ENCODE results near the gene LGALS16. TPM values are rescaled to one million over a fixed set of nuclear protein-coding genes. Genes with fewer than 3 reads are reported as not detected.
"Not testable (repeated sequence)": the region's sequence is repeated elsewhere in the genome, so short reads cannot be mapped to it uniquely, and the experiment has no call there.

LGALS16 gene
- total RNA-seq, 1 experiment from 2014 or later: not detected

- no peak for DNase-seq
Observed at GRCh38 chr19:39686739-39687138, 31.0 kb downstream of the LGALS16 start.

GRCh38 chr19:39688637-39689036 is 32.9 kb downstream of the LGALS16 start:
- not testable (repeated sequence) for DNase-seq; H3K27me3 ChIP-seq (ENCODE audit: control insufficient read depth, insufficient read depth, low read length); H3K4me3 ChIP-seq (ENCODE audit: insufficient read depth, low read depth, low read length); H3K36me3 ChIP-seq (replicated peaks; ENCODE audit: control insufficient read depth, insufficient read depth, low read length)

More at GRCh38 chr19:39686739-39687138, 31.0 kb downstream of the LGALS16 start:
- no peaks in the 10 kb centered on the region for H3K36me3 ChIP-seq (replicated peaks; ENCODE audit: control insufficient read depth, insufficient read depth, low read length)
- no peaks in the 10 kb centered on the region for H3K27me3 ChIP-seq (ENCODE audit: control insufficient read depth, insufficient read depth, low read length)
- no peak overlapping the region for H3K4me3 ChIP-seq (ENCODE audit: insufficient read depth, low read depth, low read length)

- H3K4me3 ChIP-seq (ENCODE audit: insufficient read depth, low read depth, low read length): no peak overlapping the region
- H3K27me3 ChIP-seq (ENCODE audit: control insufficient read depth, insufficient read depth, low read length): no peaks in the 10 kb centered on the region
- no peaks in the 10 kb centered on the region for H3K36me3 ChIP-seq (replicated peaks; ENCODE audit: control insufficient read depth, insufficient read depth, low read length)
- DNase-seq: no peak
Observed at GRCh38 chr19:39692166-39692565, 36.5 kb downstream of the LGALS16 start.

GRCh38 chr19:39692822-39693221 is 37.1 kb downstream of the LGALS16 start:
- DNase-seq: no peak
- no peaks in the 10 kb centered on the region for H3K36me3 ChIP-seq (replicated peaks; ENCODE audit: control insufficient read depth, insufficient read depth, low read length)
- H3K4me3 ChIP-seq (ENCODE audit: insufficient read depth, low read depth, low read length): no peak overlapping the region
- H3K27me3 ChIP-seq (ENCODE audit: control insufficient read depth, insufficient read depth, low read length): no peaks in the 10 kb centered on the region

GRCh38 chr19:39695759-39696158 is 40.0 kb downstream of the LGALS16 start:
- no peaks in the 10 kb centered on the region for H3K27me3 ChIP-seq (ENCODE audit: control insufficient read depth, insufficient read depth, low read length)
- no peak overlapping the region for H3K4me3 ChIP-seq (ENCODE audit: insufficient read depth, low read depth, low read length)
- DNase-seq: no peak
- H3K36me3 ChIP-seq (replicated peaks; ENCODE audit: control insufficient read depth, insufficient read depth, low read length): no peaks in the 10 kb centered on the region

GRCh38 chr19:39696387-39696786 is 40.7 kb downstream of the LGALS16 start:
- no peak for DNase-seq
- Histone ChIP-seq H3K27me3 (ENCODE audit: control insufficient read depth, insufficient read depth, low read length) (no peaks in the 10 kb centered on the region), H3K36me3 (replicated peaks; ENCODE audit: control insufficient read depth, insufficient read depth, low read length) (no peaks in the 10 kb centered on the region), H3K4me3 (ENCODE audit: insufficient read depth, low read depth, low read length) (no peak overlapping the region)

GRCh38 chr19:39698535-39698934 is 42.8 kb downstream of the LGALS16 start:
- no peak for DNase-seq
- no peaks in the 10 kb centered on the region for H3K36me3 ChIP-seq (replicated peaks; ENCODE audit: control insufficient read depth, insufficient read depth, low read length)

GRCh38 chr19:39701291-39701690 is 45.6 kb downstream of the LGALS16 start:
- H3K36me3 ChIP-seq (replicated peaks; ENCODE audit: control insufficient read depth, insufficient read depth, low read length): no peaks in the 10 kb centered on the region
- no peak for DNase-seq
- no peaks in the 10 kb centered on the region for H3K27me3 ChIP-seq (ENCODE audit: control insufficient read depth, insufficient read depth, low read length)
- H3K4me3 ChIP-seq (ENCODE audit: insufficient read depth, low read depth, low read length): no peak overlapping the region

More at GRCh38 chr19:39698535-39698934, 42.8 kb downstream of the LGALS16 start:
- no peak overlapping the region for H3K4me3 ChIP-seq (ENCODE audit: insufficient read depth, low read depth, low read length)
- no peaks in the 10 kb centered on the region for H3K27me3 ChIP-seq (ENCODE audit: control insufficient read depth, insufficient read depth, low read length)

GRCh38 chr19:39704181-39705044 is 48.7 kb downstream of the LGALS16 start, which contains the start of gene LGALS14:
Gene LGALS14, plus strand, starts transcription at chr19:39704481. Its CDS starts 48 bp downstream, at chr19:39704529.
- Histone ChIP-seq H3K27me3 (ENCODE audit: control insufficient read depth, insufficient read depth, low read length) (no peaks in the 10 kb centered on the region), H3K36me3 (replicated peaks; ENCODE audit: control insufficient read depth, insufficient read depth, low read length) (no peaks in the 10 kb centered on the region), H3K4me3 (ENCODE audit: insufficient read depth, low read depth, low read length) (no peak within 1 kb of the TSS)
- DNase-seq: no peak

- no peak overlapping the region for H3K4me3 ChIP-seq (ENCODE audit: insufficient read depth, low read depth, low read length)
- H3K36me3 ChIP-seq (replicated peaks; ENCODE audit: control insufficient read depth, insufficient read depth, low read length): no peaks in the 10 kb centered on the region
- H3K27me3 ChIP-seq (ENCODE audit: control insufficient read depth, insufficient read depth, low read length): no peaks in the 10 kb centered on the region
- no peak for DNase-seq
Observed at GRCh38 chr19:39705578-39706188, 50.0 kb downstream of the LGALS16 start.

- Histone ChIP-seq H3K27me3 (ENCODE audit: control insufficient read depth, insufficient read depth, low read length) (no peaks in the 10 kb centered on the region), H3K4me3 (ENCODE audit: insufficient read depth, low read depth, low read length) (no peak overlapping the region), H3K36me3 (replicated peaks; ENCODE audit: control insufficient read depth, insufficient read depth, low read length) (no peaks in the 10 kb centered on the region)
- DNase-seq: no peak
Observed at GRCh38 chr19:39708594-39708993, 52.9 kb downstream of the LGALS16 start.

- Histone ChIP-seq H3K4me3 (ENCODE audit: insufficient read depth, low read depth, low read length) (no peak overlapping the region), H3K27me3 (ENCODE audit: control insufficient read depth, insufficient read depth, low read length) (no peaks in the 10 kb centered on the region), H3K36me3 (replicated peaks; ENCODE audit: control insufficient read depth, insufficient read depth, low read length) (no peaks in the 10 kb centered on the region)
- DNase-seq: no peak
Observed at GRCh38 chr19:39709026-39709872, 53.5 kb downstream of the LGALS16 start.

All from H7 (cell line).